Mucosa of descending colon (tissue), 3 donors: ENCODE data around the gene NPTXR. TPM values are rescaled to one million over a fixed set of nuclear protein-coding genes. Genes with fewer than 3 reads are reported as not detected.
"Not testable (repeated sequence)": the region's sequence is repeated elsewhere in the genome, so short reads cannot be mapped to it uniquely, and the experiment has no call there.

Source experiments
- ATAC-seq: fragments of 200-7000 bp; cut with Tn5 transposase; one replicate; pipeline ENCODE4 v1.9.1; 2020; ENCODE audit warnings: mild to moderate bottlenecking, moderate library complexity
- DNase-seq, 3 donors: peaks; one replicate each; pipeline ENCODE4 v3.0.0-alpha.2; 2020
- H3K36me3 ChIP-seq: fragments of 200-600 bp; one replicate; pipeline ENCODE4 v1.8.0; 2021; ENCODE audit warnings: low read depth, mild to moderate bottlenecking
- H3K4me1 ChIP-seq: fragments of 200-600 bp; one replicate; pipeline ENCODE4 v1.8.0; 2021; ENCODE audit warnings: low read depth, mild to moderate bottlenecking
- H3K4me3 ChIP-seq: fragments of 200-600 bp; one replicate; pipeline ENCODE4 v1.8.0; 2021; ENCODE audit warnings: mild to moderate bottlenecking
- H3K9me3 ChIP-seq: fragments of 200-600 bp; one replicate; pipeline ENCODE4 v1.8.0; 2021; ENCODE audit warnings: mild to moderate bottlenecking
- CTCF ChIP-seq: fragments of 200-600 bp; IDR thresholded peaks from one replicate; pipeline ENCODE4 v1.8.0; 2022; ENCODE audit warnings: antibody characterized with exemption, mild to moderate bottlenecking
- intact Hi-C, 2 donors: fragments of 100-400 bp; cut with DNase I in 1 of 2; cut with micrococcal nuclease in 1 of 2; formaldehyde crosslinking; loops; one replicate each; pipeline versions ENCODE4 v1.11.0 to v1.11.1; 2022; cut with DNase I, micrococcal nuclease
- total RNA-seq, 3 donors: library from RNA; stranded (reverse); fragmentation: NEBNext Ultra II Directional in 2 of 3; extraction: Animal tissue kit (Norgen Biotek cat#: 25700) in 2 of 3; gene quantifications; one replicate each; pipeline versions ENCODE4 v1.2.1 to v1.2.4, GENCODE V29; 2021 to 2023
- donor health status: DM: no; HTN: no; CAD: no; lungs with moderate emphysema.
- donor health status: DM: no; HTN: no; CAD: no.
- donor health status: DM: no; HTN: yes; CAD: no.

NPTXR gene
- total RNA-seq, 3 donors from 2014 or later: 0.84 to 15.5 (median 1.2) TPM

GRCh38 chr22:38861927-38862326 lies 18.1 kb upstream of the NPTXR start:
- Histone ChIP-seq H3K9me3 (no peaks in the 10 kb centered on the region), H3K36me3 (no peaks in the 10 kb centered on the region), H3K4me1 (peaks cover 6% of the 10 kb centered on the region), H3K4me3 (no peak overlapping the region)
- DNase-seq: no peak
- no peak for ATAC-seq
- intact Hi-C loops: loop anchor here in 1 of 2 donors (10.0 kb wide), 2 partner anchors 143 to 263 kb away; no protein-coding TSS in a partner anchor
- TF ChIP-seq CTCF: no peak

GRCh38 chr22:38861170-38861876 lies 17.5 kb upstream of the NPTXR start:
- no peak for TF ChIP-seq CTCF
- H3K4me1 ChIP-seq: peaks cover 6% of the 10 kb centered on the region
- no peak for ATAC-seq
- DNase-seq: no peak
- H3K9me3 ChIP-seq: no peaks in the 10 kb centered on the region
- intact Hi-C loops: loop anchor here in 1 of 2 donors (10.0 kb wide), 2 partner anchors 143 to 263 kb away; no protein-coding TSS in a partner anchor
- no peak overlapping the region for H3K4me3 ChIP-seq
- no peaks in the 10 kb centered on the region for H3K36me3 ChIP-seq

GRCh38 chr22:38860283-38861169 lies 16.7 kb upstream of the NPTXR start:
- Histone ChIP-seq H3K4me1 (peaks cover 6% of the 10 kb centered on the region), H3K4me3 (no peak overlapping the region), H3K36me3 (no peaks in the 10 kb centered on the region), H3K9me3 (no peaks in the 10 kb centered on the region)
- ATAC-seq (peak; percentile 14), DNase-seq (no peak)
- intact Hi-C loops: loop anchor here in 1 of 2 donors (10.0 kb wide), 2 partner anchors 144 to 264 kb away; no protein-coding TSS in a partner anchor
- no peak for TF ChIP-seq CTCF

- no peak for DNase-seq
- H3K4me3 ChIP-seq: no peak overlapping the region
- intact Hi-C loops: loop anchor here in 1 of 2 donors (10.0 kb wide), 2 partner anchors 145 to 265 kb away; no protein-coding TSS in a partner anchor
- no peak for TF ChIP-seq CTCF
- ATAC-seq: no peak
- no peaks in the 10 kb centered on the region for H3K36me3 ChIP-seq
- peaks cover 6% of the 10 kb centered on the region for H3K4me1 ChIP-seq
- no peaks in the 10 kb centered on the region for H3K9me3 ChIP-seq
Measured at GRCh38 chr22:38859581-38860282, 15.9 kb upstream of the NPTXR start.

- no peak overlapping the region for H3K4me3 ChIP-seq
- H3K9me3 ChIP-seq: no peaks in the 10 kb centered on the region
- no peak for TF ChIP-seq CTCF
- no peaks in the 10 kb centered on the region for H3K4me1 ChIP-seq
- ATAC-seq (no peak), DNase-seq (no peak)
- no peaks in the 10 kb centered on the region for H3K36me3 ChIP-seq
- intact Hi-C loops: no loop called here
Measured at GRCh38 chr22:38858492-38858891, 14.7 kb upstream of the NPTXR start.

GRCh38 chr22:38854476-38854875 lies 10.6 kb upstream of the NPTXR start:
- intact Hi-C loops, H3K4me3 ChIP-seq, DNase-seq, H3K4me1 ChIP-seq, H3K36me3 ChIP-seq, H3K9me3 ChIP-seq, ATAC-seq: not testable (repeated sequence)

GRCh38 chr22:38853883-38854282 lies 10.1 kb upstream of the NPTXR start:
- H3K4me1 ChIP-seq, H3K4me3 ChIP-seq, DNase-seq, ATAC-seq, H3K36me3 ChIP-seq, H3K9me3 ChIP-seq, intact Hi-C loops: not testable (repeated sequence)
